Superior temporal gyrus (tissue), 1 donor: ENCODE data around the gene EDEM1.
"Not testable (repeated sequence)": the region's sequence is repeated elsewhere in the genome, so short reads cannot be mapped to it uniquely, and the experiment has no call there.

Experiments
- DNase-seq: peaks from one replicate; pipeline ENCODE4 v3.0.0-alpha.2; 2016; ENCODE audit errors: extremely low spot score

The EDEM1 gene

GRCh38 chr3:5187156-5187919 lies at the start of gene EDEM1:
EDEM1 (plus strand) TSS chr3:5187707; CDS start chr3:5187806, 99 bp downstream.
- peak; percentile 90 for DNase-seq

- peak; percentile 40 for DNase-seq
Measured at GRCh38 chr3:5138214-5138981, 49.1 kb upstream of the EDEM1 start.

- DNase-seq = no peak
Measured at GRCh38 chr3:5140230-5140621, 47.3 kb upstream of the EDEM1 start.

GRCh38 chr3:5140839-5141238 lies 46.7 kb upstream of the EDEM1 start:
- DNase-seq = no peak

- no peak for DNase-seq
Measured at GRCh38 chr3:5141760-5142159, 45.7 kb upstream of the EDEM1 start.

- DNase-seq = no peak
Measured at GRCh38 chr3:5143464-5143863, 44.0 kb upstream of the EDEM1 start.

GRCh38 chr3:5144316-5144994 lies 43.1 kb upstream of the EDEM1 start:
- DNase-seq = no peak

GRCh38 chr3:5145120-5145519 lies 42.4 kb upstream of the EDEM1 start:
- DNase-seq = no peak

GRCh38 chr3:5147152-5147551 lies 40.4 kb upstream of the EDEM1 start:
- not testable (repeated sequence) for DNase-seq

GRCh38 chr3:5149306-5149880 lies 38.1 kb upstream of the EDEM1 start:
- no peak for DNase-seq

- DNase-seq = no peak
Measured at GRCh38 chr3:5151586-5151985, 35.9 kb upstream of the EDEM1 start.

GRCh38 chr3:5153074-5153473 lies 34.4 kb upstream of the EDEM1 start:
- no peak for DNase-seq

- no peak for DNase-seq
Measured at GRCh38 chr3:5155241-5155640, 32.3 kb upstream of the EDEM1 start.

GRCh38 chr3:5160321-5160720 lies 27.2 kb upstream of the EDEM1 start:
- no peak for DNase-seq

GRCh38 chr3:5160940-5161858 lies 26.3 kb upstream of the EDEM1 start:
- no peak for DNase-seq

GRCh38 chr3:5162102-5162501 lies 25.4 kb upstream of the EDEM1 start:
- DNase-seq = no peak

GRCh38 chr3:5165698-5166097 lies 21.8 kb upstream of the EDEM1 start:
- DNase-seq = no peak

GRCh38 chr3:5166846-5167245 lies 20.7 kb upstream of the EDEM1 start:
- no peak for DNase-seq

- no peak for DNase-seq
Measured at GRCh38 chr3:5168110-5168509, 19.4 kb upstream of the EDEM1 start.

- no peak for DNase-seq
Measured at GRCh38 chr3:5169807-5170206, 17.7 kb upstream of the EDEM1 start.

GRCh38 chr3:5170975-5171374 lies 16.5 kb upstream of the EDEM1 start:
- no peak for DNase-seq
